ENCODE data around the gene ADORA2A. TPM values are rescaled to one million over a fixed set of nuclear protein-coding genes. Genes with fewer than 3 reads are reported as not detected.

ADORA2A gene
- total and polyA plus RNA-seq, 2 of the 13 experiments (the other 11 are each of a cell fraction or from before 2014, with no cell fraction given), result 3.3 to 5.0 TPM

DNA sequence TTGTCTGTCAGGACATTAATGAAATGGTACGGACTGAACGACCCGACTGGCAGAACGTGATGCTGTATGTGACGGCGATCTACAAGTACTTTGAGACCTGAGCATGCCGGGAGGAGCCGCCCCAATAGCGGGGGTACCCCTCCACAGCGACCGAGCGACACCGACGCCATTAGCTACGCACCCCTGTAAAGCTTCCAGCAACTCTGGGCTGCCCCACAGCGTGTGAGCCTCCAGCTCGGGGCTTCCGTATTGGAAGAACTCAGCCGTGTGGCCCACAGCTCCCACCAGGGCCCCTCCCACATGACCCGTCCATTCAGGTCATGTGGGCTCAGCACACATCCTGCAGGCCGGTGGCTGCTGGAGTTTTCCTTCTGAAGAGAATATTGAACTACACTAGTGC lies 12.9 kb upstream of the ADORA2A start (continued):
- TF ChIP-seq RERE (CRISPR knock-in tag; IDR thresholded peaks at IDR 0.05; ENCODE audit: low read depth) (no peak), HIVEP1 (CRISPR knock-in tag; IDR thresholded peaks at IDR 0.05) (no peak)
- TF ChIP-seq, protein P1, sequence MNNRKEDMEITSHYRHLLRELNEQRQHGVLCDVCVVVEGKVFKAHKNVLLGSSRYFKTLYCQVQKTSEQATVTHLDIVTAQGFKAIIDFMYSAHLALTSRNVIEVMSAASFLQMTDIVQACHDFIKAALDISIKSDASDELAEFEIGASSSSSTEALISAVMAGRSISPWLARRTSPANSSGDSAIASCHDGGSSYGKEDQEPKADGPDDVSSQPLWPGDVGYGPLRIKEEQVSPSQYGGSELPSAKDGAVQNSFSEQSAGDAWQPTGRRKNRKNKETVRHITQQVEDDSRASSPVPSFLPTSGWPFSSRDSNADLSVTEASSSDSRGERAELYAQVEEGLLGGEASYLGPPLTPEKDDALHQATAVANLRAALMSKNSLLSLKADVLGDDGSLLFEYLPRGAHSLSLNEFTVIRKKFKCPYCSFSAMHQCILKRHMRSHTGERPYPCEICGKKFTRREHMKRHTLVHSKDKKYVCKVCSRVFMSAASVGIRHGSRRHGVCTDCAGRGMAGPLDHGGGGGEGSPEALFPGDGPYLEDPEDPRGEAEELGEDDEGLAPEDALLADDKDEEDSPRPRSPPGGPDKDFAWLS (CRISPR knock-in tag; IDR thresholded peaks at IDR 0.05; ENCODE audit: borderline replicate concordance), result no peak
- TF ChIP-seq, protein P2, sequence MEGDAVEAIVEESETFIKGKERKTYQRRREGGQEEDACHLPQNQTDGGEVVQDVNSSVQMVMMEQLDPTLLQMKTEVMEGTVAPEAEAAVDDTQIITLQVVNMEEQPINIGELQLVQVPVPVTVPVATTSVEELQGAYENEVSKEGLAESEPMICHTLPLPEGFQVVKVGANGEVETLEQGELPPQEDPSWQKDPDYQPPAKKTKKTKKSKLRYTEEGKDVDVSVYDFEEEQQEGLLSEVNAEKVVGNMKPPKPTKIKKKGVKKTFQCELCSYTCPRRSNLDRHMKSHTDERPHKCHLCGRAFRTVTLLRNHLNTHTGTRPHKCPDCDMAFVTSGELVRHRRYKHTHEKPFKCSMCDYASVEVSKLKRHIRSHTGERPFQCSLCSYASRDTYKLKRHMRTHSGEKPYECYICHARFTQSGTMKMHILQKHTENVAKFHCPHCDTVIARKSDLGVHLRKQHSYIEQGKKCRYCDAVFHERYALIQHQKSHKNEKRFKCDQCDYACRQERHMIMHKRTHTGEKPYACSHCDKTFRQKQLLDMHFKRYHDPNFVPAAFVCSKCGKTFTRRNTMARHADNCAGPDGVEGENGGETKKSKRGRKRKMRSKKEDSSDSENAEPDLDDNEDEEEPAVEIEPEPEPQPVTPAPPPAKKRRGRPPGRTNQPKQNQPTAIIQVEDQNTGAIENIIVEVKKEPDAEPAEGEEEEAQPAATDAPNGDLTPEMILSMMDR (CRISPR knock-in tag; IDR thresholded peaks at IDR 0.05), result no peak

All from HepG2 (cell line).